ENCODE measurements around the gene IFITM1. TPM values are rescaled to one million over a fixed set of nuclear protein-coding genes. Genes with fewer than 3 reads are reported as not detected.

Gene IFITM1
- total RNA-seq, 2 experiments from 2014 or later = 286 to 306 TPM

DNA sequence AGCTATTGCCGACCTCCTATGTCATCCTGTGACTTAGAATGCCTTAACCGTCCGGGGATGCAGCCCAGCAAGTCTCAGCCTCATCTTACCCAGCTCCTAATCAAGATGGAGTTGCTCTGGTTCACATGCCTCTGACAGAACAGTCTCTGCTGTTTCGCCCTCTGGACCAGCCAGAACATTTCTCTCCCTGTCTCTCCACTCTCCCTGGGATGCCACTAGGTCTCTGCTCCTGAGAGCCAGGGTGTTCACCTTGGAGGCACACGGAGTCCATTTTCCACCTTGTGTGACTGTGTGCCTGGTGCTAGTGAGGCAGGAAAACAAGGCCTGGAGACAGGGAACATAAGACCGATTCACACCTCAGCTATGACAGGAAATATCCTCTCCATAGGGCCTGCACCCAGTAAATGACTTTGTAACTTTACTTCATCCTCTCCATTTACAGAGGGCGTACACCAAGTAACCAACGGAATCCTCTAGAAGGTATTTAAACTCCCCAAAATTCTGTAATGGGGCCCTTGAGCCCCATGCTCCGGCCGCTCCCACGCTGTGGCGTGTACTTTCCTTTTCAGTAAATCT, 38.7 kb downstream of the IFITM1 start:
- ATAC-seq (ENCODE audit: poor library complexity) = no peak
- Histone ChIP-seq H3K4me1 (ENCODE audit: insufficient read depth, low read length) (peaks cover 35% of the 10 kb centered on the region), H3K27me3 (ENCODE audit: control insufficient read depth in 1 of 2, insufficient read depth in 2 of 2, low read length in 2 of 2) (no peaks in the 10 kb centered on the region), H3K36me3 (ENCODE audit: insufficient read depth, low read length) (no peaks in the 10 kb centered on the region), H3K9me3 (ENCODE audit: control insufficient read depth in 1 of 2, insufficient read depth in 1 of 2, low read length in 2 of 2) (no peaks in the 10 kb centered on the region), H3K27ac (ENCODE audit: low read depth in 1 of 2, low read length in 2 of 2) (no peak overlapping the region), H3K4me3 (ENCODE audit: low read length) (no peak overlapping the region)
- H3K9me3 Mint-ChIP-seq = no peaks in the 10 kb centered on the region
- CTCF ChIA-PET = no interaction called here
- POLR2A ChIA-PET = interaction anchor here (0.8 kb wide), 1 partner anchor 40 kb away, joined by 3 read pairs; no protein-coding TSS in a partner anchor
- H3K27me3 Mint-ChIP-seq = no peaks in the 10 kb centered on the region
- intact Hi-C loops (cut with DNase I, micrococcal nuclease) = loop anchor here in 1 of 2 experiments (2.0 to 10.0 kb wide), 2 partner anchors 16 to 1412 kb away; partner anchors contain the start of gene CTSD
- DNase-seq = no peak
- H3K27ac Mint-ChIP-seq = no peak overlapping the region
- TF ChIP-seq CTCF (IDR thresholded peaks at IDR 0.05) = no peak
- peaks cover 50% of the 10 kb centered on the region for H3K4me1 Mint-ChIP-seq (ENCODE audit: low read depth)
- H3K36me3 Mint-ChIP-seq (ENCODE audit: low read depth) = no peaks in the 10 kb centered on the region
- no peak overlapping the region for H3K4me3 Mint-ChIP-seq

GRCh38 chr11:353179-353873, 39.5 kb downstream of the IFITM1 start:
- CTCF ChIA-PET = interaction anchor here (1.0 kb wide), 1 partner anchor 94 kb away, joined by 3 read pairs; no protein-coding TSS in a partner anchor
- H3K27ac ChIP-seq (ENCODE audit: low read depth in 1 of 2, low read length in 2 of 2) = no peak overlapping the region
- Mint-ChIP-seq H3K4me1 (ENCODE audit: low read depth) (peaks cover 50% of the 10 kb centered on the region), H3K27me3 (no peaks in the 10 kb centered on the region), H3K9me3 (no peaks in the 10 kb centered on the region), H3K4me3 (peak overlapping the region; percentile 78), H3K27ac (no peak overlapping the region), H3K36me3 (ENCODE audit: low read depth) (no peaks in the 10 kb centered on the region)
- ATAC-seq (ENCODE audit: poor library complexity) = no peak
- intact Hi-C loops (cut with DNase I, micrococcal nuclease) = loop anchor here in 1 of 2 experiments (2.0 to 10.0 kb wide), 2 partner anchors 17 to 1411 kb away; partner anchors contain the start of gene CTSD
- H3K27me3 ChIP-seq (ENCODE audit: control insufficient read depth in 1 of 2, insufficient read depth in 2 of 2, low read length in 2 of 2) = no peaks in the 10 kb centered on the region
- no peak overlapping the region for H3K4me3 ChIP-seq (ENCODE audit: low read length)
- DNase-seq = peak in 2 of 14 experiments; percentile 4 to 12
- POLR2A ChIA-PET = interaction anchor here (0.8 to 3.2 kb wide), 2 partner anchors 37 to 41 kb away, joined by 3 to 56 read pairs; partner anchors contain the start of gene IFITM1
- no peaks in the 10 kb centered on the region for H3K9me3 ChIP-seq (ENCODE audit: control insufficient read depth in 1 of 2, insufficient read depth in 1 of 2, low read length in 2 of 2)
- H3K36me3 ChIP-seq (ENCODE audit: insufficient read depth, low read length) = no peaks in the 10 kb centered on the region
- H3K4me1 ChIP-seq (ENCODE audit: insufficient read depth, low read length) = peaks cover 35% of the 10 kb centered on the region
- TF ChIP-seq CTCF (IDR thresholded peaks at IDR 0.05) = no peak

- no peak for TF ChIP-seq CTCF (IDR thresholded peaks at IDR 0.05)
- POLR2A ChIA-PET = interaction anchor here (0.6 to 3.2 kb wide), 25 partner anchors 10 to 180 kb away, joined by 3 to 56 read pairs (median 6); partner anchors contain the start of genes BET1L, HRAS, IFITM1 and PGGHG
- intact Hi-C loops (cut with DNase I, micrococcal nuclease) = loop anchor here (2.0 to 10.0 kb wide), 7 partner anchors 39 to 1409 kb away; partner anchors contain the start of genes BET1L (in 1 of the 2), CTSD (in 1 of the 2), IFITM2 (in 1 of the 2) and PTDSS2 (in 1 of the 2)
These were observed 42.0 kb downstream of the IFITM1 start for GRCh38 chr11:355581-356458.

More at GRCh38 chr11:355581-356458, 42.0 kb downstream of the IFITM1 start:
- Mint-ChIP-seq H3K9me3 (no peaks in the 10 kb centered on the region), H3K4me3 (peak overlapping the region; percentile 83), H3K4me1 (ENCODE audit: low read depth) (peaks cover 45% of the 10 kb centered on the region), H3K27ac (no peak overlapping the region), H3K27me3 (no peaks in the 10 kb centered on the region), H3K36me3 (ENCODE audit: low read depth) (no peaks in the 10 kb centered on the region)
- Histone ChIP-seq H3K27me3 (ENCODE audit: control insufficient read depth in 1 of 2, insufficient read depth in 2 of 2, low read length in 2 of 2) (no peaks in the 10 kb centered on the region), H3K4me1 (ENCODE audit: insufficient read depth, low read length) (peaks cover 31% of the 10 kb centered on the region), H3K27ac (ENCODE audit: low read depth in 1 of 2, low read length in 2 of 2) (peak overlapping the region; percentile 92 to 95), H3K4me3 (ENCODE audit: low read length) (peak overlapping the region; percentile 55), H3K9me3 (ENCODE audit: control insufficient read depth in 1 of 2, insufficient read depth in 1 of 2, low read length in 2 of 2) (peaks cover 0 to 9% of the 10 kb centered on the region in 2 experiments), H3K36me3 (ENCODE audit: insufficient read depth, low read length) (no peaks in the 10 kb centered on the region)
- DNase-seq = peak; percentile 59 to 94 (median 88)
- ATAC-seq (ENCODE audit: poor library complexity) = peak; percentile 64
- CTCF ChIA-PET = interaction anchor here (1.5 to 2.6 kb wide), 8 partner anchors 16 to 105 kb away, joined by 3 to 21 read pairs (median 6); no protein-coding TSS in a partner anchor
